HS-5 (cell line): Measurements from ENCODE around the gene DGCR2.
A peak's percentile ranks its signal among the peaks of the same experiment; 100 is the strongest.
"Not testable (repeated sequence)": the region's sequence is repeated elsewhere in the genome, so short reads cannot be mapped to it uniquely, and the experiment has no call there.

Source experiments
- DNase-seq: peaks from one replicate; pipeline ENCODE4 v3.0.0-alpha.2; 2012; ENCODE audit warnings: low read depth

Gene DGCR2

GRCh38 chr22:19060356-19061009 lies 61.7 kb downstream of the DGCR2 start:
- DNase-seq, result no peak

- DNase-seq, result no peak
Observed at GRCh38 chr22:19059481-19060278, 62.5 kb downstream of the DGCR2 start.

- no peak for DNase-seq
Observed at GRCh38 chr22:19058713-19059451, 63.3 kb downstream of the DGCR2 start.

- no peak for DNase-seq
Observed at GRCh38 chr22:19057999-19058491, 64.2 kb downstream of the DGCR2 start.

- DNase-seq, result no peak
Observed at GRCh38 chr22:19057539-19057938, 64.7 kb downstream of the DGCR2 start.

- no peak for DNase-seq
Observed at GRCh38 chr22:19056951-19057401, 65.2 kb downstream of the DGCR2 start.

- no peak for DNase-seq
Observed at GRCh38 chr22:19055801-19056200, 66.4 kb downstream of the DGCR2 start.

GRCh38 chr22:19052941-19053541 lies 69.2 kb downstream of the DGCR2 start:
- no peak for DNase-seq

- no peak for DNase-seq
Observed at GRCh38 chr22:19051381-19052072, 70.7 kb downstream of the DGCR2 start.

- DNase-seq, result not testable (repeated sequence)
Observed at GRCh38 chr22:19050847-19051246, 71.4 kb downstream of the DGCR2 start.

- no peak for DNase-seq
Observed at GRCh38 chr22:19050117-19050516, 72.1 kb downstream of the DGCR2 start.

GRCh38 chr22:19048531-19048930 lies 73.7 kb downstream of the DGCR2 start:
- DNase-seq, result no peak

- DNase-seq, result no peak
Observed at GRCh38 chr22:19047993-19048392, 74.2 kb downstream of the DGCR2 start.

GRCh38 chr22:19046719-19047609 lies 75.2 kb downstream of the DGCR2 start:
- no peak for DNase-seq

- DNase-seq, result no peak
Observed at GRCh38 chr22:19046287-19046686, 75.9 kb downstream of the DGCR2 start.

- no peak for DNase-seq
Observed at GRCh38 chr22:19045094-19045493, 77.1 kb downstream of the DGCR2 start.

- DNase-seq, result no peak
Observed at GRCh38 chr22:19044381-19044780, 77.8 kb downstream of the DGCR2 start.

- DNase-seq, result peak; percentile 22
Observed at GRCh38 chr22:19043121-19044085, 78.8 kb downstream of the DGCR2 start.
